ENCODE measurements around the gene HMGN3. TPM values are rescaled to one million over a fixed set of nuclear protein-coding genes. Genes with fewer than 3 reads are reported as not detected.

HMGN3 gene
- polyA plus RNA-seq, 1 donor, result 336 TPM

- no peak for DNase-seq
Measured at GRCh38 chr6:79238919-79239318, 4.4 kb upstream of the HMGN3 start.

GRCh38 chr6:79236711-79237110 is 2.2 kb upstream of the HMGN3 start:
- no peak for DNase-seq

GRCh38 chr6:79233611-79234149 is 802 bp downstream of the HMGN3 start:
- peak; percentile 78 for DNase-seq

- DNase-seq, result no peak
Measured at GRCh38 chr6:79232696-79233462, 1.6 kb downstream of the HMGN3 start.

GRCh38 chr6:79231666-79232065 is 2.8 kb downstream of the HMGN3 start:
- no peak for DNase-seq

- DNase-seq, result no peak
Measured at GRCh38 chr6:79231101-79231500, 3.4 kb downstream of the HMGN3 start.

GRCh38 chr6:79230149-79230548 is 4.3 kb downstream of the HMGN3 start:
- DNase-seq, result no peak

GRCh38 chr6:79227445-79227844 is 7.0 kb downstream of the HMGN3 start:
- no peak for DNase-seq

GRCh38 chr6:79226660-79227059 is 7.8 kb downstream of the HMGN3 start:
- DNase-seq, result no peak

GRCh38 chr6:79225717-79226599 is 8.5 kb downstream of the HMGN3 start:
- DNase-seq, result no peak

- no peak for DNase-seq
Measured at GRCh38 chr6:79223611-79224404, 10.7 kb downstream of the HMGN3 start.

- DNase-seq, result no peak
Measured at GRCh38 chr6:79215213-79215824, 19.2 kb downstream of the HMGN3 start.

GRCh38 chr6:79212859-79213258 is 21.6 kb downstream of the HMGN3 start:
- no peak for DNase-seq

GRCh38 chr6:79208816-79209215 is 25.7 kb downstream of the HMGN3 start:
- DNase-seq, result no peak

GRCh38 chr6:79203753-79204253 is 30.7 kb downstream of the HMGN3 start:
- DNase-seq, result no peak

- no peak for DNase-seq
Measured at GRCh38 chr6:79202556-79202955, 31.9 kb downstream of the HMGN3 start.

GRCh38 chr6:79201983-79202382 is 32.5 kb downstream of the HMGN3 start:
- DNase-seq, result no peak

GRCh38 chr6:79201143-79201542 is 33.3 kb downstream of the HMGN3 start:
- DNase-seq, result no peak

GRCh38 chr6:79196912-79197311 is 37.6 kb downstream of the HMGN3 start:
- DNase-seq, result no peak

- no peak for DNase-seq
Measured at GRCh38 chr6:79193971-79194370, 40.5 kb downstream of the HMGN3 start.

- DNase-seq, result no peak
Measured at GRCh38 chr6:79189760-79190350, 44.6 kb downstream of the HMGN3 start.
